Left lung (tissue), 10 donors: Measurements from ENCODE around the gene SLC41A3. TPM values are rescaled to one million over a fixed set of nuclear protein-coding genes. Genes with fewer than 3 reads are reported as not detected.
"Not testable (repeated sequence)": the region's sequence is repeated elsewhere in the genome, so short reads cannot be mapped to it uniquely, and the experiment has no call there.

Source experiments
- ATAC-seq: fragments of 200-7000 bp; cut with Tn5 transposase; one replicate; pipeline ENCODE4 v1.9.1; 2020; ENCODE audit warnings: moderate library complexity
- DNase-seq, 4 donors: peaks; one replicate each; pipeline ENCODE4 v3.0.0-alpha.2; 2013 to 2020
- H3K27ac ChIP-seq, 2 donors: fragments of 200-600 bp; sonication (generic) in 1 of 2; one replicate each; pipeline versions ENCODE4 v1.5.0 to v1.8.0; 2020 to 2021
- H3K27me3 ChIP-seq, 2 donors: fragments of 200-600 bp; sonication (generic) in 1 of 2; one replicate each; pipeline versions ENCODE4 v1.5.0 to v1.8.0; 2020 to 2021
- H3K36me3 ChIP-seq, 2 donors: fragments of 200-600 bp; sonication (generic) in 1 of 2; one replicate each; pipeline versions ENCODE4 v1.5.0 to v1.8.0; 2020 to 2021
- H3K4me1 ChIP-seq, 2 donors: fragments of 200-600 bp; one replicate each; pipeline ENCODE4 v1.8.0; 2021
- H3K4me3 ChIP-seq, 2 donors: fragments of 200-600 bp; sonication (generic) in 1 of 2; one replicate each; pipeline versions ENCODE4 v1.5.0 to v1.8.0; 2020 to 2021; ENCODE audit warnings: mild to moderate bottlenecking in 1 of 2
- H3K9me3 ChIP-seq, 2 donors: fragments of 200-600 bp; sonication (generic) in 1 of 2; one replicate each; pipeline versions ENCODE4 v1.5.0 to v1.8.0; 2020 to 2021
- CTCF ChIP-seq, 2 donors: fragments of 200-600 bp; sonication (generic) in 1 of 2; IDR thresholded peaks; one replicate each; pipeline versions ENCODE4 v1.5.0 to v1.8.0; 2021; ENCODE audit warnings: antibody characterized with exemption in 2 of 2
- intact Hi-C, 2 donors: fragments of 100-400 bp; cut with DNase I; formaldehyde crosslinking; loops; one replicate each; pipeline versions ENCODE4 v1.11.2 to v1.14.2; 2022
- polyA plus RNA-seq, 6 donors: library from polyadenylated mRNA; unstranded; fragments of 120-200 nt; gene quantifications; one replicate each; pipeline ENCODE4 v1.2.1, GENCODE V29; 2013; ENCODE audit not compliant: insufficient read length in 6 of 6
- total RNA-seq, 2 donors: library from RNA; stranded (reverse); fragmentation: NEBNext Ultra II Directional; extraction: Animal tissue kit (Norgen Biotek cat#: 25700); gene quantifications; one replicate each; pipeline ENCODE4 v1.2.1, GENCODE V29; 2021
- donor health status: DM: no; HTN: yes; CAD: no.
- donor health status: DM: no; HTN: no; CAD: no.

SLC41A3 gene
- total and polyA plus RNA-seq, 8 donors: 35.1 to 69.5 (median 59.0) TPM

GRCh38 chr3:125959317-125960065, 124.4 kb downstream of the SLC41A3 start:
- Histone ChIP-seq H3K4me3 (no peak overlapping the region), H3K27me3 (peaks cover 0 to 81% of the 10 kb centered on the region in 2 donors), H3K9me3 (no peaks in the 10 kb centered on the region), H3K4me1 (no peaks in the 10 kb centered on the region), H3K36me3 (no peaks in the 10 kb centered on the region), H3K27ac (no peak overlapping the region)
- DNase-seq: peak in 1 of 4 donors; percentile 67
- no peak for ATAC-seq
- no peak for TF ChIP-seq CTCF (IDR thresholded peaks at IDR 0.05)
- intact Hi-C loops: no loop called here

- no peak for TF ChIP-seq CTCF (IDR thresholded peaks at IDR 0.05)
- H3K4me3 ChIP-seq: no peak overlapping the region
- DNase-seq: peak in 1 of 4 donors; percentile 64
- no peaks in the 10 kb centered on the region for H3K36me3 ChIP-seq
- no peaks in the 10 kb centered on the region for H3K4me1 ChIP-seq
- no peak overlapping the region for H3K27ac ChIP-seq
- ATAC-seq: no peak
- H3K27me3 ChIP-seq: peaks cover 0 to 77% of the 10 kb centered on the region in 2 donors
- intact Hi-C loops: no loop called here
- H3K9me3 ChIP-seq: no peaks in the 10 kb centered on the region
Measured at GRCh38 chr3:125958511-125959316, 125.2 kb downstream of the SLC41A3 start.

GRCh38 chr3:125957674-125958510, 126.0 kb downstream of the SLC41A3 start:
- TF ChIP-seq CTCF (IDR thresholded peaks at IDR 0.05): no peak
- DNase-seq (peak in 1 of 4 donors; percentile 62), ATAC-seq (no peak)
- H3K27me3 ChIP-seq: peaks cover 0 to 70% of the 10 kb centered on the region in 2 donors
- H3K36me3 ChIP-seq: no peaks in the 10 kb centered on the region
- H3K9me3 ChIP-seq: no peaks in the 10 kb centered on the region
- H3K4me3 ChIP-seq: no peak overlapping the region
- intact Hi-C loops: no loop called here
- no peak overlapping the region for H3K27ac ChIP-seq
- H3K4me1 ChIP-seq: no peaks in the 10 kb centered on the region

GRCh38 chr3:125957020-125957419, 126.9 kb downstream of the SLC41A3 start:
- H3K9me3 ChIP-seq, H3K4me3 ChIP-seq, ATAC-seq, H3K4me1 ChIP-seq, H3K36me3 ChIP-seq, H3K27ac ChIP-seq, DNase-seq, intact Hi-C loops: not testable (repeated sequence)
- peaks cover 0 to 70% of the 10 kb centered on the region in 2 donors for H3K27me3 ChIP-seq

Other genes with a start within 250 kb of the SLC41A3 start
- under 1 TPM; 0.29 to 0.71 TPM for gene ROPN1B, start 114.9 kb downstream of the SLC41A3 start, total RNA-seq
- 1 to 10 TPM in 4 of 6 donors, under 1 TPM in 2; 0.53 to 1.9 (median 1.4) TPM for gene ROPN1B, start 114.9 kb downstream of the SLC41A3 start, polyA plus RNA-seq
- 1 to 10 TPM in 1 of 2 donors, under 1 TPM in 1; 0.90 to 1.8 TPM for gene ALDH1L1, start 96.5 kb upstream of the SLC41A3 start, total RNA-seq
- gene ALDH1L1, start 96.5 kb upstream of the SLC41A3 start, polyA plus RNA-seq: under 1 TPM; 0.39 to 0.70 (median 0.50) TPM